Measurements from ENCODE around the gene STAP1.
A peak's percentile ranks its signal among the peaks of the same experiment; 100 is the strongest.

STAP1 gene

DNA sequence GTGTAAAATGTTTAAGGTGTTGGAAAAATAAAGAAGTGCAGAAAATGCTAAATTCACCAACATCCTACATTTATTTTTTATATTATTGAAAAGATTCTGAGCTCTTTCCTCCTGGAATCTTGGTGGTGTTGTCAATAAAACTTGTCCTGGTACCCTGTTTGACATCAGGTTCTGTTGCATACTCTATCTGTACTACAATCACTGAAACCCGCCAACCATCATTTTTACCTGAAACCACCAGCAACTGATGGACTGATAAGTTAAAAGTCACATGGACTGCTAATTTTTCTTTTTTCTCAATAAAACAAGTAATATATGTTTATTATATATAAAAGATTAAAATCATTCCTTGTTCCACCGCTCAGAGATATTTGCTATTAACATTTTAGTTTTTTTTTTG is 23.4 kb downstream of the STAP1 start:
- H3K4me3 ChIP-seq (ENCODE audit: low read length) = no peak overlapping the region
- DNase-seq (ENCODE audit: low read depth) = no peak

DNA sequence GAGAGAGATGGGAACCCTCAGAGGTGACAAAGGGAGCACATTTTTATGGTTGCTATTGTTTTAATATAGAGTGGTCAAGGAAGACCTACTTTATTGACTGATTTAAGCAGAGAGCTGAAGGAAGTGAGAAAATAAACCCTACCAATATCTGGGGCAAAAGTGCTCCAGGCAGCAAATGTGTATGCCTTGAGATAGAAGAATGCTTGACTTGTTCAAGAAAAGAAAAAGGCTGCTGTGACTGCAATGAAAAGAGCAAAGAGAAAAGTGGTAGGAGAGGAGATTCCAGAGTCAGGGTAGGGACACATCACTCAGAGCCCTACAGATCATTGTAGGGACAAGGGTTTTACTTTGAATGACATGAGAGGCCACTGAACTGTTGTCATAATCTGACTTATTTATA is 26.0 kb downstream of the STAP1 start:
- no peak for DNase-seq (ENCODE audit: low read depth)
- TF ChIP-seq, protein P1, sequence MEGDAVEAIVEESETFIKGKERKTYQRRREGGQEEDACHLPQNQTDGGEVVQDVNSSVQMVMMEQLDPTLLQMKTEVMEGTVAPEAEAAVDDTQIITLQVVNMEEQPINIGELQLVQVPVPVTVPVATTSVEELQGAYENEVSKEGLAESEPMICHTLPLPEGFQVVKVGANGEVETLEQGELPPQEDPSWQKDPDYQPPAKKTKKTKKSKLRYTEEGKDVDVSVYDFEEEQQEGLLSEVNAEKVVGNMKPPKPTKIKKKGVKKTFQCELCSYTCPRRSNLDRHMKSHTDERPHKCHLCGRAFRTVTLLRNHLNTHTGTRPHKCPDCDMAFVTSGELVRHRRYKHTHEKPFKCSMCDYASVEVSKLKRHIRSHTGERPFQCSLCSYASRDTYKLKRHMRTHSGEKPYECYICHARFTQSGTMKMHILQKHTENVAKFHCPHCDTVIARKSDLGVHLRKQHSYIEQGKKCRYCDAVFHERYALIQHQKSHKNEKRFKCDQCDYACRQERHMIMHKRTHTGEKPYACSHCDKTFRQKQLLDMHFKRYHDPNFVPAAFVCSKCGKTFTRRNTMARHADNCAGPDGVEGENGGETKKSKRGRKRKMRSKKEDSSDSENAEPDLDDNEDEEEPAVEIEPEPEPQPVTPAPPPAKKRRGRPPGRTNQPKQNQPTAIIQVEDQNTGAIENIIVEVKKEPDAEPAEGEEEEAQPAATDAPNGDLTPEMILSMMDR (IDR thresholded peaks at IDR 0.05; ENCODE audit: insufficient read depth, low read depth, low read length, missing control alignments) = no peak
- H3K4me3 ChIP-seq (ENCODE audit: low read length) = no peak overlapping the region

More for the DNA sequence above, 23.4 kb downstream of the STAP1 start:
- TF ChIP-seq, protein P1 (IDR thresholded peaks at IDR 0.05; ENCODE audit: insufficient read depth, low read depth, low read length, missing control alignments) = no peak

DNA sequence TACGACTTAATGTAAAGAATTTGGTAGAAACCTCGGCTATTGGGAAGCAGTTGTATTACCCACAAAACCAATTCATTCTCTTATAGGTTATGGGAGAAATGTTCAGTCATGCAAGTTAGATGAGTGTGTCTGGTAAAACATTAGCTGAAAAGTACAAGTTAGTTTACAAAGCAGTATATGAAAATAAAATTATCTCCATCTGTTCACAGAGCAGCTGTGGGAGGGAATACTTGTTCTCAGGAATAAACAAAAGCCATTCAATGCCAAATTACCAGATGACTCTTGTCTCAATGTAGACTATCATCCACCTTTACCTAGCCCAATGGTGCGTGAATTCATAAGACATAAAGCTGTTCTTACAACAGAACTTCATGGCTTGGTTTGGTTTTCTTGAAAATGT is 28.6 kb downstream of the STAP1 start:
- DNase-seq (ENCODE audit: low read depth) = no peak
- no peak overlapping the region for H3K4me3 ChIP-seq (ENCODE audit: low read length)
- TF ChIP-seq, protein P1 (IDR thresholded peaks at IDR 0.05; ENCODE audit: insufficient read depth, low read depth, low read length, missing control alignments) = no peak

DNA sequence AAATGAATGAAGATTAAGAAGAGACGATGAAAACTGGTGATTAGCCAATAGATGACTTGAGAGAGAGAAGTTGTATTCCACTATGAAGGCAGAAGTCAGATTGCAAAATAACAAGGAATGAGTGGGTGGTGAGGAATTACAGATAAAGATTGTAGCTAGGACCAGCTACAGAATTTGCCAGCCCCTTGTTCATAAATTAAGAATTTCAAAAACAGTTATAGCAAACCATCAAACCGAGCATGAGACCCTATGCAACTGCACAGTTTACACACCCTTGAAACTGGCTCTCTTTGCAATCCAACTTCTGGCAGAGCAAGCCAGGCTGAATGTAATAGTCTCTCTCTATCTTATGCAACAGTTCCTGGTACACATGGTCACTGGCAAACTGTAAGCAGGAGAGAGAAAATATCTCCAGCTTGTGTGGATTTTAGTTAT is 35.2 kb downstream of the STAP1 start:
- H3K4me3 ChIP-seq (ENCODE audit: low read length) = no peak overlapping the region
- TF ChIP-seq, protein P1 (IDR thresholded peaks at IDR 0.05; ENCODE audit: insufficient read depth, low read depth, low read length, missing control alignments) = no peak
- peak; percentile 39 for DNase-seq (ENCODE audit: low read depth)

DNA sequence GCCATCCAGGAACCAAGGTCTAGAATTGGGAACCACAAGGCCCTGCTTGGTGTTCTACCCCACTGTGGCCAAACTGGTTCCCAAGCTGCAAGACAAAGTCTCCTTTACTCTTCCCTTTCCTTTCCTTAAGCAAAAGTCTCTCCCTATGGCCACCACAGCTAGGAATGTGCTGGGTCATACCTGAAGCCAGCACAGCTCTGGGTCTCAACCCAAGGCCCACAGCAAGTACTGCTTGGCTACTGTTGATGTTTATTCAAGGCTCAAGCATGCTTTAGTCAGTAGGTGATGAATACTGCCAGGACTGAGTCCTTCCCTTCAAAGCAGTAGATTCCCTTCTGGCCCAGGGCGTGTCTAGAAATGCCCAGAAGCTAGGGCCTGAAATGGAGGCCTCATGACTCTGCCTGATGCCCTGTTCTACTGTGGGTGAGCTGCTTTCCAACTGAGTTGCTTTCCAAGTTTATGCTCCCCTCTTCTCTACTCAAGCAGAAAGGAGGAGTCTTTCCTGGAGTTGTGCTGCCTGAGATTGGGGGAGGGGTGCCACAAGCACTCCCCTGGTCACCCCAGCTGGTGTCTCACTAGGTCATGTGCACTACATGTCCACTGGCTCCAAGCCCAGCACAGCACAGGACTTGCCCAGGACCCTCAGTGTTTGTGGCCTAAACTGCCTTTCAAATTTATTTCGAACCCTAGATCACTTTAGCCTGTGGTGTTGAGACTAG is 44.9 kb downstream of the STAP1 start:
- peak; percentile 83 for DNase-seq (ENCODE audit: low read depth)
- no peak overlapping the region for H3K4me3 ChIP-seq (ENCODE audit: low read length)
- TF ChIP-seq, protein P1 (IDR thresholded peaks at IDR 0.05; ENCODE audit: insufficient read depth, low read depth, low read length, missing control alignments) = no peak

DNA sequence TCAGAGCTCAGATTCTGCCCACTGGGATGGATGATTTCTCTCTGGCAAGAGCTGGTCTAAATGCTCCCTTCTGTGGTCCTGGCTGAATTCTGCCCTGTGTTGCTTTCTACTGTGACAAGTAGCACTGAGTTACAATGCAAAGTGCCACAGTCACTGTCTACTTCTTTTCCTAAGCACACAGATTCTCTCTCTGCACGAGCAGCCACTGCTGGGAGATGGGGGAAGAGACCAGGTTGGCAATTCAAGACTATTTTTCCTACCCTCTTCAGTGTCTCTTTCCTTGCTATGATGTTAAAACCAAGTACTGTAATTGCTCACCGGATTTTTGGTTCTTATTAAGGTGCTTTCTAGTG is 45.5 kb downstream of the STAP1 start:
- no peak overlapping the region for H3K4me3 ChIP-seq (ENCODE audit: low read length)
- TF ChIP-seq, protein P1 (IDR thresholded peaks at IDR 0.05; ENCODE audit: insufficient read depth, low read depth, low read length, missing control alignments) = no peak
- no peak for DNase-seq (ENCODE audit: low read depth)

DNA sequence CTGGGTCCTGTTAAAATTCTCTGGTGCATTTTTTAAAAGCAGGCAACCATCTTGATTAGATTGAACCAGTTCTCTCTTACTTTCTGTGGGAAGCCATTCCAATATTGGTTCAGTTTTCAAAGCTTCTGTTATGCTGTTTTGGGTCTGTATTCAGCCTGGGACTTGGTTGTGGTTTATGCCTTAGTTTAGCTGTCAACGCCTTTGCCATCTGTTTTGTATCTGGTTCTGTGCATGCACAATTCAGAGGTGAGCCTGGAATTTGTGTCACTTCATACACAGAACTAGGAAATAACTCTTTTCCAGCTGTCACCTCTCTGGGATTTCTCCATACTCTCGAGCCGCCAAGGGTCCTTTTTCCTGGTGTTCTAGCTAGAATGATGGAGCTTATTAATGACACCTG is 46.2 kb downstream of the STAP1 start:
- no peak for DNase-seq (ENCODE audit: low read depth)
- TF ChIP-seq, protein P1 (IDR thresholded peaks at IDR 0.05; ENCODE audit: insufficient read depth, low read depth, low read length, missing control alignments) = no peak
- H3K4me3 ChIP-seq (ENCODE audit: low read length) = no peak overlapping the region
